ENCODE measurements around the gene ISG20. TPM values are rescaled to one million over a fixed set of nuclear protein-coding genes. Genes with fewer than 3 reads are reported as not detected.

ISG20 gene
- total RNA-seq, 1 donor from 2014 or later = 2.5 TPM

- ATAC-seq (ENCODE audit: poor library complexity) = no peak
- intact Hi-C loops (cut with DNase I) = no loop called here
Observed at GRCh38 chr15:88700716-88701115, 61.9 kb downstream of the ISG20 start.

GRCh38 chr15:88701561-88702095, 62.8 kb downstream of the ISG20 start:
- DNase-seq (no peak), ATAC-seq (ENCODE audit: poor library complexity) (no peak)
- intact Hi-C loops (cut with DNase I) = no loop called here

More at GRCh38 chr15:88700716-88701115, 61.9 kb downstream of the ISG20 start:
- DNase-seq = no peak

- intact Hi-C loops (cut with DNase I) = no loop called here
- DNase-seq = no peak
Observed at GRCh38 chr15:88702983-88703382, 64.2 kb downstream of the ISG20 start.

GRCh38 chr15:88703533-88703932, 64.7 kb downstream of the ISG20 start:
- DNase-seq = no peak
- intact Hi-C loops (cut with DNase I) = no loop called here
- ATAC-seq (ENCODE audit: poor library complexity) = no peak

More at GRCh38 chr15:88702983-88703382, 64.2 kb downstream of the ISG20 start:
- ATAC-seq (ENCODE audit: poor library complexity) = no peak

- intact Hi-C loops (cut with DNase I) = no loop called here
- ATAC-seq (ENCODE audit: poor library complexity) (peak; percentile 64), DNase-seq (peak; percentile 55)
Observed at GRCh38 chr15:88704791-88705768, 66.3 kb downstream of the ISG20 start.

- intact Hi-C loops (cut with DNase I) = no loop called here
- DNase-seq (no peak), ATAC-seq (ENCODE audit: poor library complexity) (no peak)
Observed at GRCh38 chr15:88705769-88706165, 67.0 kb downstream of the ISG20 start.

Small RNA genes within 50 kb of the gene (microRNA-seq; reads per million reads assigned to microRNA genes)
- gene MIR1179 = 17.1 reads per million, percentile 33 among the genes with 10 or more reads in this experiment
- gene MIR3529 = not detected
- not detected for gene MIR7-2

Other genes starting within 250 kb of the ISG20 start
- 68.5 TPM for gene MRPL46, start 171.6 kb upstream of the ISG20 start, total RNA-seq
- 73.6 TPM for gene MRPS11, start 171.3 kb upstream of the ISG20 start, total RNA-seq
- gene DET1, start 92.3 kb upstream of the ISG20 start, total RNA-seq = 6.8 TPM
- 10.0 TPM for gene AEN, start 17.7 kb upstream of the ISG20 start, total RNA-seq
- 0.13 TPM for gene ACAN, start 164.4 kb downstream of the ISG20 start, total RNA-seq